ENCODE measurements around the gene ALOXE3. TPM values are rescaled to one million over a fixed set of nuclear protein-coding genes. Genes with fewer than 3 reads are reported as not detected.

Gene ALOXE3
- total and polyA plus RNA-seq, 8 donors, result 0.12 to 0.43 TPM; not detected in 6

- H3K27me3 ChIP-seq, result no peaks in the 10 kb centered on the region
- peak overlapping the region in 3 of 5 donors; percentile 86 to 100 (median 93) for H3K27ac ChIP-seq
- peaks cover 22 to 65% (median 42%) of the 10 kb centered on the region in 4 donors for H3K4me1 ChIP-seq
- no peak for TF ChIP-seq CTCF (IDR thresholded peaks at IDR 0.05)
- no peak for TF ChIP-seq EP300 (IDR thresholded peaks at IDR 0.05)
- no peak for TF ChIP-seq POLR2A (IDR thresholded peaks at IDR 0.05)
- no peak for TF ChIP-seq POLR2AphosphoS5 (IDR thresholded peaks at IDR 0.05)
- H3K36me3 ChIP-seq, result peaks cover 66 to 68% (median 68%) of the 10 kb centered on the region in 4 donors
- H3K4me3 ChIP-seq, result no peak overlapping the region
- peak in 1 of 2 donors; percentile 25 for DNase-seq
- WGBS, 5 donors, result 84 to 95% (median 90%) methylated on average over 7 of the region's 7 CpGs
- no peaks in the 10 kb centered on the region for H3K9me3 ChIP-seq
- intact Hi-C loops (cut with DNase I; ENCODE audit: low total_unique reads), result no loop called here
Measured at GRCh38 chr17:8141045-8141444, 22.7 kb upstream of the ALOXE3 start.

- 71 to 83% (median 76%) methylated on average over 17 to 18 of the region's 18 CpGs for WGBS, 5 donors
- Histone ChIP-seq H3K27me3 (no peaks in the 10 kb centered on the region), H3K4me1 (peaks cover 22 to 60% (median 39%) of the 10 kb centered on the region in 4 donors), H3K9me3 (no peaks in the 10 kb centered on the region), H3K27ac (peak overlapping the region; percentile 42 to 100 (median 86)), H3K4me3 (no peak overlapping the region), H3K36me3 (peaks cover 59 to 61% (median 61%) of the 10 kb centered on the region in 4 donors)
- peak in 1 of 2 donors; percentile 40 for DNase-seq
- intact Hi-C loops (cut with DNase I; ENCODE audit: low total_unique reads), result no loop called here
- TF ChIP-seq POLR2A (IDR thresholded peaks at IDR 0.05) (no peak), CTCF (IDR thresholded peaks at IDR 0.05) (no peak), EP300 (IDR thresholded peaks at IDR 0.05) (no peak), POLR2AphosphoS5 (IDR thresholded peaks at IDR 0.05) (no peak)
Measured at GRCh38 chr17:8140065-8141029, 22.0 kb upstream of the ALOXE3 start.

GRCh38 chr17:8138672-8139371 lies 20.5 kb upstream of the ALOXE3 start:
- peaks cover 22 to 60% (median 39%) of the 10 kb centered on the region in 4 donors for H3K4me1 ChIP-seq
- H3K27me3 ChIP-seq, result no peaks in the 10 kb centered on the region
- TF ChIP-seq CTCF (IDR thresholded peaks at IDR 0.05) (peak in 5 of 7 experiments; percentile 68 to 93 (median 88)), POLR2AphosphoS5 (IDR thresholded peaks at IDR 0.05) (peak; percentile 74 to 93 (median 88)), POLR2A (IDR thresholded peaks at IDR 0.05) (no peak)
- no peaks in the 10 kb centered on the region for H3K9me3 ChIP-seq
- peak; percentile 96 to 98 for DNase-seq
- H3K27ac ChIP-seq, result peak overlapping the region; percentile 85 to 100 (median 87)
- peaks cover 44 to 46% (median 46%) of the 10 kb centered on the region in 4 donors for H3K36me3 ChIP-seq
- peak overlapping the region; percentile 9 to 31 (median 18) for H3K4me3 ChIP-seq
- 0 to 2% (median 1%) methylated on average over 45 to 46 of the region's 46 CpGs for WGBS, 5 donors
- intact Hi-C loops (cut with DNase I; ENCODE audit: low total_unique reads), result no loop called here

- 0 to 2% (median 1%) methylated on average over 7 of the region's 7 CpGs for WGBS, 5 donors
- no peak for DNase-seq
Measured at GRCh38 chr17:8138374-8138671, 20.0 kb upstream of the ALOXE3 start.

More at GRCh38 chr17:8138374-8138671, 20.0 kb upstream of the ALOXE3 start:
- no peaks in the 10 kb centered on the region for H3K27me3 ChIP-seq
- intact Hi-C loops (cut with DNase I; ENCODE audit: low total_unique reads), result no loop called here
- H3K4me3 ChIP-seq, result peak overlapping the region in 3 of 4 donors; percentile 9 to 31 (median 23)
- peak overlapping the region; percentile 85 to 100 (median 87) for H3K27ac ChIP-seq
- no peak for TF ChIP-seq CTCF (IDR thresholded peaks at IDR 0.05)
- no peak for TF ChIP-seq POLR2A (IDR thresholded peaks at IDR 0.05)
- no peak for TF ChIP-seq EP300 (IDR thresholded peaks at IDR 0.05)
- no peak for TF ChIP-seq POLR2AphosphoS5 (IDR thresholded peaks at IDR 0.05)
- peaks cover 22 to 56% (median 39%) of the 10 kb centered on the region in 4 donors for H3K4me1 ChIP-seq
- peaks cover 39 to 41% (median 41%) of the 10 kb centered on the region in 4 donors for H3K36me3 ChIP-seq
- H3K9me3 ChIP-seq, result no peaks in the 10 kb centered on the region

Measured in stomach (tissue), 9 donors.